ENCODE measurements around the gene AKT3.

- TF ChIP-seq POLR2A (IDR thresholded peaks at IDR 0.05): no peak
- TF ChIP-seq, protein P1, sequence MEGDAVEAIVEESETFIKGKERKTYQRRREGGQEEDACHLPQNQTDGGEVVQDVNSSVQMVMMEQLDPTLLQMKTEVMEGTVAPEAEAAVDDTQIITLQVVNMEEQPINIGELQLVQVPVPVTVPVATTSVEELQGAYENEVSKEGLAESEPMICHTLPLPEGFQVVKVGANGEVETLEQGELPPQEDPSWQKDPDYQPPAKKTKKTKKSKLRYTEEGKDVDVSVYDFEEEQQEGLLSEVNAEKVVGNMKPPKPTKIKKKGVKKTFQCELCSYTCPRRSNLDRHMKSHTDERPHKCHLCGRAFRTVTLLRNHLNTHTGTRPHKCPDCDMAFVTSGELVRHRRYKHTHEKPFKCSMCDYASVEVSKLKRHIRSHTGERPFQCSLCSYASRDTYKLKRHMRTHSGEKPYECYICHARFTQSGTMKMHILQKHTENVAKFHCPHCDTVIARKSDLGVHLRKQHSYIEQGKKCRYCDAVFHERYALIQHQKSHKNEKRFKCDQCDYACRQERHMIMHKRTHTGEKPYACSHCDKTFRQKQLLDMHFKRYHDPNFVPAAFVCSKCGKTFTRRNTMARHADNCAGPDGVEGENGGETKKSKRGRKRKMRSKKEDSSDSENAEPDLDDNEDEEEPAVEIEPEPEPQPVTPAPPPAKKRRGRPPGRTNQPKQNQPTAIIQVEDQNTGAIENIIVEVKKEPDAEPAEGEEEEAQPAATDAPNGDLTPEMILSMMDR (IDR thresholded peaks at IDR 0.05): no peak
- no peak for TF ChIP-seq POLR2AphosphoS5 (IDR thresholded peaks at IDR 0.05)
- no peak for TF ChIP-seq EP300 (IDR thresholded peaks at IDR 0.05)
Measured at GRCh38 chr1:243657793-243658192, 192.2 kb downstream of the AKT3 start.
